Epithelial cell of umbilical artery (primary cell): ENCODE data around the gene RADX. TPM values are rescaled to one million over a fixed set of nuclear protein-coding genes. Genes with fewer than 3 reads are reported as not detected.

Source experiments
- total RNA-seq: library from RNA; depleted of rRNA; stranded (reverse); fragments of >200 nt; gene quantifications from 2 replicates; pipeline ENCODE4 v1.2.3, GENCODE V29; 2014

RADX gene
- under 0.01 and 0.30 TPM in 2 replicates for total RNA-seq

GRCh38 chrX:106611679-106612392 is at the start of gene RADX:
TSS of gene RADX (plus strand) at chrX:106611978. CDS start at chrX:106612081, 103 bp downstream.

GRCh38 chrX:106726485-106727437 is 115.0 kb downstream of the RADX start, which contains the start of gene RNF128:
TSS of gene RNF128 (plus strand) at chrX:106726701. CDS start at chrX:106726914, 213 bp downstream.

Other genes starting within 250 kb of the RADX start
- under 0.01 and 0.15 TPM in 2 replicates for gene RNF128, start 114.7 kb downstream of the RADX start, total RNA-seq
- gene TBC1D8B, start 190.7 kb downstream of the RADX start, total RNA-seq = 4.7 and 5.8 TPM in 2 replicates